ENCODE data around the gene C9orf50. TPM values are rescaled to one million over a fixed set of nuclear protein-coding genes. Genes with fewer than 3 reads are reported as not detected.
"Not testable (repeated sequence)": the region's sequence is repeated elsewhere in the genome, so short reads cannot be mapped to it uniquely, and the experiment has no call there.

C9orf50 gene
- total RNA-seq, 1 donor from 2014 or later = not detected

DNA sequence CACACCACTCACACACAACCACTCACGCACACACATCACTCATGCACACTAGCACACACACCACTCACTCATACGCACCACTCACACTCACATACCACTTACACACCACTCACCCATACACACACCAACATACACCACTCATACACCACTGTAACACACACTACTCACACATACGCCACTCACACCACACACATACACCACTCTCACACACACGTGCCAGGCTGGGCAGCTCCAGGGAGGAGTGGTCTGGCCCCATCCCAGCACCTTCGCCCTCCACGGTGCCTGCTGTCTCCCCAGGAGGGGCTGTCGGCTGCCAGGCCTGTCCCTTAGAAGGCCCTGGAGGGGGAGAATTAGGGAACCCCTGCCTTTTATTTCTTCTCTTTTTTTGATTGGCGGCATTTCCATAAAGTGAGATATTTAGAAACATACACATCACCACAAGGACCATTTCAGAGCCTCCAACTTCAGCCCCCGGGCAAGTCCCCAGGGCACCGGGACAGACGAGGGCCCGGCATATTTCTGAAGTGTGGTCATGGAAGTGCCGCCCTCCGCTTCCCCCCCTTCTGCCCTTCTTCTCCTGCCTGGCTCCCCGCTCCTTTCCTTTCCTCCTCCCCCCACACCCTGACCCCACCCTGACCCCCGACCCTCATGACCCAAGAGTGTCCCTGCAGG lies 27.3 kb upstream of the C9orf50 start:
- intact Hi-C loops (cut with micrococcal nuclease) = no loop called here

DNA sequence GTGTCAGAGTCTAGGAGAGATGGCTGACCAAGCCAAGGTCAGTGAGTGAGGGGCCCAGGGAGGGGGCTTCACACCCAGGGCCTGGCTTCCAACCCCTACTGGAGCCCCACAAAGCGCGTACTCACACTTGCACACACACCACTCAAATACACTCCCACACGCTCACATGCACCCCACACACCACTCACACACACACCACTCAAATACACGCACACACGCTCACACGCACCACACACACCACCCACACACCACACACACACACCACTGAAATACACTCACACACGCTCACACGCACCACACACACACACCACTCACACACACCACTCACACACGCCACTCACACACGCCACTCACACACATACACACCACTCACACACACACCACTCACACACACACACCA lies 26.7 kb upstream of the C9orf50 start:
- intact Hi-C loops (cut with micrococcal nuclease) = no loop called here

DNA sequence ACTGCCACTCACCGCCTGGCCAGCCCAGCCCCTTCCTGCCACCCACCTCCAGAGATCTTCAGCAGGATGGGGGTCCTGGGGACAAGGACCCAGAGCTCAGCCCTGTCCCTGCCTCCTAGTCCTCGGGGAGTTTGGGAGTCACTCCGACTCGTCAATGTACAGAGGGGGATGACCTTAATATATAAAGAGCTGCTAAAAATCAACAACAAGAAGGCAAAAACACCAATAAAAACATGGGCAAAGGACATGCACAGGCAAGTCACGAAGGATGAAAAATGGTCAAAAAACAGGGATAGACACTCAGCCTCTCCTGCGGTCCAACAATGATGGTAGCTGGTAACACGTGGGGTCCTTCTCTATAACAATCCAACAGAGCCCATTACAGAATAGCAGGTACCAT lies 25.8 kb upstream of the C9orf50 start:
- intact Hi-C loops (cut with micrococcal nuclease) = no loop called here

DNA sequence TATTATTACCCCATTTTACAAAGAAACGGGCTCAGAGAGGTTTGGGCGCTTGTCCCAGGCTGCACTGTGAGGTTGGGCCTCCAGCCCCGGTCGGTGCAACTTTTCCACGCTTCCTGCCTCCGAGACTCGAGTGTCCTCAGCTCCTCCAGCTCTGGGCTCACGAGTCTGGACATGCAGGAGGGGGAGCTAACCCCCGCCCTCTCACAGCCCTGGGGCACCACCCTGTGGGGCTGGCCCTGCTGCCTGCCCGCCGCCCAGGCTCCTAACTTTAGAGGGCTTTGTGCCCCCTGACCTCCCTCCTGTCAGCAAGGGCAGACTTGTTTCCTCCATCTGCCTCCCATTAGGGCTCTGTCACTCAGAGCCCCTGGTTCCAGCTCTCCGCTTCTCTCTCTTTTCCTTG lies 25.4 kb upstream of the C9orf50 start:
- intact Hi-C loops (cut with micrococcal nuclease) = no loop called here

DNA sequence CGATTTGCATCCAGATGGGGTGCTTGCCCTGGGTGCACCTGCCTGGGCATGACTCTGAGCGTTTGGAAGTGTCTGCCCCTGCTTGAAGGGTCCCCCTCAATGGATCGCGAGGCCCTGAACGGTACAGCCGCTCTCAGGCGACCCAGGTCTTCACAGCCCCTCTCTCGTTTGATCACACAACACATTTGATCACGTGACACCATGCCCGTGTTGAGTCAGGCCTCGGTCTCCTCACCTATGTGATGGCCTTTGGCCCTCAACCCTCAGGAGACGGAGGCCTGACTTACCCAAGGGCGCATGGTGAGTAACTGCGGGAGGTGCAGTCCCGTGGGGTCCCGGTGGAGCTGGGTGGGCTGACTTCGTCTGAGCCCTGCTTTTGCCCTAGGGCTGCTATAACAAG lies 24.0 kb upstream of the C9orf50 start:
- intact Hi-C loops (cut with micrococcal nuclease) = loop anchor here (5.0 kb wide), 2 partner anchors 92 to 157 kb away; partner anchors contain the start of gene TOR1B

DNA sequence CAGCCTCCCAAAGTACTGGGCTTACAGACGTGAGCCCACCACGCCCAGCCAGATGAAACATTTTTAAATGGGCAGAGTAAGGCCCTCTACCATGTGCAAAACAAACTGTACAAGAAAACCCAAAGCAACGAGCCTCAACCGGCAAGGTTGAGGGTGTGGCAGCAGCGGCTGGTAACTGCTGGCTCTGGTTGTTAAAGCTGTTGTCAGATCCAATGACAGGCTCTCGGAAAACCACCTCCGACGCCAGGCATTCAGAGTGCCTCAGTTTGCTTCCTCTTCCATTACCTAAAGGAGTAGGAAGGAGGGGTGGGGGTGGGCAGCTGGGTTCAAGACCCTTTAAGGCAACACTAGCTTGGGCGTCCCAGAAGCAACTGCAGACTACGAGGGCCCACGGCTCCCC lies 23.5 kb upstream of the C9orf50 start:
- intact Hi-C loops (cut with micrococcal nuclease) = loop anchor here (5.0 kb wide), 2 partner anchors 93 to 158 kb away; partner anchors contain the start of gene TOR1B

DNA sequence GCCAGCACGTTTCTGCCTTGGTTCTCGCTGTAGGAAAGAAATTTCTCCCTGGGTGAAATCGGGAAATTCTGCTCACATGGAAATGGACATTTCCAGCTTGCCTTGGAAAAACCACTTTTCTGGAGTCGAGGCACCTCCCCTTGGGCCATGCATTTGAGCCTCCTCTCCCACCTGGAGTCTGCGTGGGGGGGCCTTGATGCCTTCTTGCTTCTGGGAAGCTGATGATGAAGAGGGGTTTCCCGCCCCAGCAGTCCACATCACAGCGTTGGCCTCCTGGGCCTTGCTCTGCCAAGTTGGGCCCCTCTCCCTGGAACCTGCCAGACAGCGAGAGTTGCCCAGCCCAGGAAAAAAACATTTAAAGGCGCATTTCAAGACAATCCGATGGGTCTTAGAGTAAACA lies 22.8 kb upstream of the C9orf50 start:
- intact Hi-C loops (cut with micrococcal nuclease) = loop anchor here (5.0 kb wide), 2 partner anchors 94 to 159 kb away; partner anchors contain the start of gene TOR1B

DNA sequence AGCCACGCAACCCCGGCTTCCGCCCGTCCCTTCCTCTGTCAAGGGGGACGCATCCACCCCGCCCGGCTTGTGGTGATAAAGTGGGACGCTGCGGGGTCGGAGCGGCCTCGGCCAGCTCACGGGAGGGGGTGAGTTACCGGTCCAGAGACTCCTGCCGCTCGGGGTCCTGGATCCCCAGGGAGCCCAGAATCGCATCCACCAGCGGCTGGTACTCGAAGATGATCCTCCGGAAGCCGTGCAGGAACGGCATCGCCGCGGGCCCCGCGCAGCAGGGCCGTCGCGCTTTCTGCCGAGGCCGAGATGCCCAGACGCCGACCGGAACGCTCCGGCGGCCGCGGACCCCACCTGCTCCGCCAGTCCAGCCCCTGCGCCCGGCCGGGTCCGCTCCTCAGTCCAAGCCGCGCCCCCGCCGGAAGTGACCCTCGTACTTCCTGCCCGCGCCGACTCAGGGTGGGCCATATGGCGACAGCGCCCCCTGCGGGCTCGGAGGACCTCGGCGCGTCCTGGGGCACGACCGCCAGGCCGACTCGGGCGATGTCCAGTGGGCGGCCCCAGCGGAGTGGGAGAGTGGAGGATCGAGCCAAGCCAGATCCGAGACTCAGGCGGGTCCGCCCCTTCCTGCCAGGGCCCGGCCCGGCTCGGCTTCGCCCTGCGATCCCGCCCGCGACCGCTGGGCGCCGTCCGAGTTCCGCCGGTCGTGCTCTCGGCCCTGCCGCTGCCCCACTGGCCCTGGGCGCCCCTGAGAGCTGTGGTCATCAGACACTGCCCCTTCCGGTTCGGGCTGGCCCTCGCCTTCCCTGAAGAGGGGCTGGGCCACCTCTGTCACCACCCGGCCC lies 21.1 kb upstream of the C9orf50 start, which contains the start of gene ASB6:
Gene ASB6 (minus strand): TSS at position 402 of the 836 bp plus-strand sequence. CDS start 152 bp downstream, at position 250.
- intact Hi-C loops (cut with micrococcal nuclease) = loop anchor here (1.0 to 5.0 kb wide), 4 partner anchors 16 to 160 kb away; partner anchors contain the start of genes NTMT1 and TOR1B

DNA sequence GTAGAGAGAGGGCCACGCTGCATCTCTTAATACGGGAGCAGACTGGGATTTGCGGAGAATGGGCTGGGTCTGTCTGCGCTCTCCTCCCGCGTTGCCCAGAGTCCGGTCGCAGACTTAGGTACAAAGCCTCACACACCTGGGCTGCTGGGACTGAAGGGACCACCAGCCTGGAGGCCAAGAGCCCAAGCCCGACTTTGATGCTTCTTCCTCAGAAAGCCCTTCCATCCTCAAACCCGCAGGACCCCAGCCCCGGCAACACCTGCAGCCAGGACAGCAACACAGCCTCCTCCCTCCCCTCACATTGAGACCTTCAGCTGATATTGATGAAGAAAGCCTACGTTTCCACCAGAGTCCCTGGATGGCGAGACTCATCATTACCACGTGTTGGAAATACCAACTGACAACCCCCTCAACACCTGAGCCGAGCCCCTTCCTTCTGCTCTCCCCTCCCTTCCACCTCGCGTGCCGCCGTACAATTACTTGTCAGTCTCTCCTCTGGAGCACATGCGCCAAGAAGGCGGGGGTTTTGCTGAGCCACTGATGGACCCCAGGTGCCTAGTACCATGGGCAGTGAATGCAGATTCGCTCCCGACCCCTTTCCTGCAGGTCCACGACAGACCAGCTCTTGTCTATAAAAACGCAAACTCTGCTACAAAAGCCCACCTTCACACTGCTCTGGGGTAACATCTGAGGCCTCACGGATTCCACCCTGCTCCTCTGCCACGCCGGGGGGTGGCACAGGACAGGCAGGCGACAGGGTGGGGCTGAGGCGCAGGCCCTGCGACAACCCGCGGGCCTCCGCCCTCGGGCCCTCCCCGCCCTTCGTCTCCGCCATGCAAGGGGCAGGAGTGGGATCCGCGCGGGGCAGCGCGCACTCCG lies 20.2 kb upstream of the C9orf50 start:
- intact Hi-C loops (cut with micrococcal nuclease) = loop anchor here (5.0 kb wide), 2 partner anchors 96 to 161 kb away; partner anchors contain the start of gene TOR1B

DNA sequence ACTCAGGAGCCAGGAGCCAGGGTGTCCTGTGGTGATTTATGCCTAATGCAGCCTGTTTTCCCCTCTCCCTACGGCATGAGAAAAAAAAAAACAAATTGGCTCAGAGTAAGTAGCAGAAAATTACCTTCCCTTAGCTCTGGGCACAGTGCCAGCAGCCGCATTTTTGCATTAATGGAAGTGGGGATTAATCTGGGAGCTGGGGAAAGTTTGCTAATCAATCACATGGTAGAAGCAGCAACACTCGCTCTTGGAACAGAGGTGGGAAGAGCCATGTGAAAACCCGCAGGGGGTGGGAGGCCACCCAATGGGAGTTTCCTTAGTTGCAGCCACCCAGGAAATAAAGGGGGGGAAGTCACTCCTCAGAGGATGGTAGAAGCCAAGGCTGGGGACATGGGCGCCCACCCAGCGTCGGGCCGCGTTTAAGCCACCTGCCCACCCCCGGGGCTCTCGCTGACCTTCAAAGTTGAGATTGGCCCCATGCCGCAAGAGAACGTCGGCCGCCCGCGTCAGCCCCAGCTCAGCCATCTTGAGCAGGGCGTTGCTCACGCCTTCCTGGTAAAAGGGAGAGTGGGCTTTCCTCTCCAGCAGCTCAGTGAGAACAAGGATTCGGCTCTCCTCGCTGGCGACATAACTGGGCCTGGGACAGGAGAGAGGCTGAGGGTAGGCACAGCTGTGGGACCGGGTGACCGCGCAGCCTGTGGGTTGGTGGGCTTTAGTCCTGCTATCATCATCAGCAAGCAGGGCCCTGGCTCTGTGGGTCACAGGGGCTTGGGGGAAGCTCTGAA lies 19.4 kb upstream of the C9orf50 start:
- intact Hi-C loops (cut with micrococcal nuclease) = loop anchor here (5.0 kb wide), 2 partner anchors 97 to 162 kb away; partner anchors contain the start of gene TOR1B

DNA sequence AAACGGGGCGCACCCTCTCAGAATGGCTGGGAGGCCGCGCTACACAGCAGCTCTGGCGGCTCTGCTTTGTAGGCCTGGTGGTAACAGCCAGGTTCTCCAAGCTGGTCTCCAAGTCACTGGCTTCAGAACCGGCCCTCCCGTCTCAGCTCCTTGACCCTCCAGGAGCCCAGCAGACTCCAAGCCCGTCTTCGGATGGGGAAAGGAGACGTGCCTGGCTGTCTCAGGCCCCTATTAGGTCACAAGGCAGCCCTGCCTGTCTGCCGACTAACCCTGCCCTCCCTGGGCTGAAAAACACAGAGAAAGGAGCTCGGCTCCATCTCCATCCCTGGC lies 18.8 kb upstream of the C9orf50 start:
- intact Hi-C loops (cut with micrococcal nuclease) = loop anchor here (5.0 kb wide), 2 partner anchors 98 to 163 kb away; partner anchors contain the start of gene TOR1B

DNA sequence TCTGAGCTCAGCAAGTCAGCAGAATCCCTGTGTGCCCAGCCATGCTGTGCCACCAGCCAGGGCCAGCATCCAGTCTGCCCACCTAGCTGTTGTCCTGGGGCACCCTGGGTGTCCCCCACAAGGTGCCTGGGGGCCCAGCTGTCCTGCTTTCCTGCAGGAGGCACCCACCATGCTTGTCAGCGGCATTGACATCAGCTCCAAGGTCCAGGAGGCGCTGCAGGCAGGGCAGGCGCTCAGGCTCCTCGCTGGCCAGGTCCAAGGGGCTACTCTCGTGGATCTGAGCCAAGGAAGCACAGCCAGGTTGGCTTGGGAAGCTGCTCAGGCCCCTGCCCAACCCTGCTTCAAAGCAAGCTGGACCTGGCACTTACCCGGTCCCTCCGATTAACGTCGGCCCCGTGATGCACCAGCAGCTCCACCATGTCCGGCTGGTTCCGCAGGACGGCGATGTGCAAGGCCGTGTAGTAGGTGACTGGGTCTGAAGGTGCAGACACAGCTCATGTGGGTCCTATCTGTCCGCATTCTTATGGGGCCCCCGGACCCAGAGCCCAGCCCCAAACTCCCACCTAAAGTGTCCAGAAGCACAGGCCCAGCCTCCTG lies 18.2 kb upstream of the C9orf50 start:
- intact Hi-C loops (cut with micrococcal nuclease) = no loop called here

DNA sequence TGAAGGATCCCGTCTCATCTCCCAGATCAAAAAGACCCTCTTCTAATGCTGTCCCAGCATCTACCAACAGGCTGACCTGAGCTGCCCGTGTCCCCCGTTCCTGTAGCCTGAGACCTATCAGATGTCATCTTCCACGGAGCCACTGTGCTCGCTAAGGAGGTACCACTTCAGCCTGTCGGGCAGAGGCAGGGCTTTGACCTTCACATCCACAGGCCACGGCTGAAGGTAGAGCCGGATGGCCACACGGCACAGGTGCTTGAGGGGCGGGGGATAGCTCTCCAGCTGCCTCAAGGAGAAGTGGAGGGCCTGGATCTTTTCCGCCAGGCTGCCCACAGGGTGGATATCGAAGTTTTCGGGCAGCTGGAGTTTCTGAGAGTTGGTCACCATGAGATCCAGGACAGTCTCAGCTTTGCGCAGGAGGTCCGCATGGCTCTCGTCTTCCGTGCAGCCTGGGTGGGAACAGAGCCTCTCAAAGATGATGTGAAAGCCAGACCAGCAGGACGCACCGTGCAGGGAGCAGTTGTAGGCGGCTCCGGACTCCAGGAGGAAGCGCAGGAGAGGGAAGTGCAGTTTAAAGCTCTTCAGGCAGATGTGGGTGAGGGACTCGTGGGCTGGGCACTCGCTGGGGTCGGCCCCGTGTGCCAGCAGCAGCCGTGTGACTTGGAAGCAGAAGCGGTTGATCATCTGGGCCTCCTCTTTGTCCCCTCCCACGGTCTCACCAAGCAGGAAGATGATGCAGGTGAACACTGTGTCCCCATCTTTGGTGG lies 17.0 kb upstream of the C9orf50 start:
- intact Hi-C loops (cut with micrococcal nuclease) = no loop called here

DNA sequence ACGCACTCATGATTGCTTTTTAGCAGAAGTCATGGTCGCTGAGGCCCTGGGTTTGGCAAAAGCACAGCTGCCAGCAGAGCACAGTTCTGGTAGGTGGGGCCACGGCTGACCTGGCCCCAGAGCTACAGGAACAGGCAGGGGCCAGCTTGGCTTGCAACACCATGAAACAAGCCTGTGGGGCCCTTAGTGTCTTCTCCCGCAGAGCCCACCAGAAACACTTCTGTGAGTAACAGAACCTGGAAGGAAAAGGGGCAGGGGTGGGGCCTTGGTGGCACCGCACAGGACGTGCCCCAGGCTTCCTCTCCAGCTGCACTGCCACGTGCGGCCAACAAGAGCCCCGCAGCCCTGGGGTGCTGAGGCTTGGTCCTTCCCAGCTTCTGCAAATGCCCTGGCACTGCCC lies 16.2 kb upstream of the C9orf50 start:
- intact Hi-C loops (cut with micrococcal nuclease) = no loop called here

DNA sequence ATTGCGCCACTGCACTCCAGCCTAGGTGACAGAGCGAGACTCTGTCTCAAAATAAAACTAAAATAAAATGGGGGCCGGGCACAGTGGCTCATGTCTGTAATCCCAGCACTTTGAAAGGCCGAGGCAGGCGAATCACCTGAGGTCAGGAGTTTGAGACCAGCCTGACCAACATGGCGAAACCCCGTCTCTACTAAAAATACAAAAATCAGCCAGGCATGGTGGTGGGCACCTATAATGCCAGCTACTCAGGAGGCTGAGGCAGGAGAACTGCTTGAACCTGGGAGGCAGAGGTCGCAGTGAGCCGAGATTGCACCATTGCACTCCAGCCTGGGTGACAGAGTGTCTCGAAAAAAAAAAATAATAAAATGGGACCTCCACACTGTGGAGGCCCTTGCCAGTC lies 15.4 kb upstream of the C9orf50 start:
- intact Hi-C loops (cut with micrococcal nuclease) = not testable (repeated sequence)

DNA sequence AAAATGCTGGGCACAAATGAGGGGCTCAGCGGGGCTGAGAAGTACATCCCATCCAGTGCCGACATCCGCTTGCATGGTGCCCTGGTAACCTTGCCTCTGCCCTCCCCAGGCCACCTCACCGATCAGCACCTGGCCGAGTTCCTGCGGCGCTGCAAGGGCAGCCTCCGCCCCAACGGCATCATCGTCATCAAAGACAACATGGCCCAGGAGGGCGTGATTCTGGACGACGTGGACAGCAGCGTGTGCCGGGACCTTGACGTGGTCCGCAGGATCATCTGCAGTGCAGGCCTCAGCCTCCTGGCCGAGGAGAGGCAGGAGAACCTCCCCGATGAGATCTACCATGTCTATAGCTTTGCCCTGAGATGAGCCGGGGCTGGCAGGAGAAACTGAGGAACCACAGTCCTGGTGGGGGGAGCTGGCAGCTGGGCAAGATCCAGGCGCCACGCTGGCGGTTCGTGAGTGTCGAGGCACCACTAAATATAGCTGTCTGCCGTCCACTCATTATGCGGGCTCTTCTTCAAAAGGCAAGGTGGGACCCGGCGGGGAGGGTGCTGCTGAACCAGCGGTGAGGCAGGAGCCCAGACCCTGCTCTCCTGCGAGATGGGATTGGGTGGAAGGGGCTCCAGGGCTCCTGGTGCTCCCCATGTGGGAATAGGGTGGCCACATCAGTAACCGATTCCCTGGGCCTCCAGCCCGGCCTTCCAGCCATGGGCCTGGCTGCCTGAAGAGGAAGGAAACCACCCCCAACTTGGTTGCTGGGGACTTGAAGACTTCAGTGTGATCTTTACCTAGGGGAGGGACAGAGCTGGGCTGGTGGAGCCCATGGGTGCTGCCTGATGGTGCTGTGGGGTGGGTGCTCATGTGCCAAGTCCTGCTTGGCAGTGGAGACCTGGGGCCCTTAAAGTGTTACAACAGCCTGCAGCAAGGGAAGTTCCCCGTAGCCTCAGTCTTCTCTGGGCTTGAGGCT lies 14.5 kb upstream of the C9orf50 start:
- intact Hi-C loops (cut with micrococcal nuclease) = no loop called here

DNA sequence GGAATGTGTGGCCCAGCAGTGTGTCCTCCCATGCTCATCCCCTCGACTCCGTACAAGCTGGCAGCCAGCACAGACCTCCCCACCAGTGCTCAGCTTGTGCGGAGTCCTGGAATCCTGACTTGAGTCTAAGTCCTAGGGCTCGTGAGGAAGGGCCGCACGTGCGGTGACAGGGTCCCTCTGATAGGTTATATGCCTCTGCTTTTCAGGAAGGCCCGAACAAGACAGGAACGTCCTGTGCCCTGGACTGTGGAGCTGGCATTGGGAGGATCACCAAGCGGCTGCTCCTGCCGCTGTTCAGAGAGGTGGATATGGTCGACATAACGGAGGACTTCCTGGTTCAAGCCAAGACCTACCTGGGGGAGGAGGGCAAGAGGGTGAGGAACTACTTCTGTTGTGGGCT lies 12.9 kb upstream of the C9orf50 start:
- intact Hi-C loops (cut with micrococcal nuclease) = no loop called here

DNA sequence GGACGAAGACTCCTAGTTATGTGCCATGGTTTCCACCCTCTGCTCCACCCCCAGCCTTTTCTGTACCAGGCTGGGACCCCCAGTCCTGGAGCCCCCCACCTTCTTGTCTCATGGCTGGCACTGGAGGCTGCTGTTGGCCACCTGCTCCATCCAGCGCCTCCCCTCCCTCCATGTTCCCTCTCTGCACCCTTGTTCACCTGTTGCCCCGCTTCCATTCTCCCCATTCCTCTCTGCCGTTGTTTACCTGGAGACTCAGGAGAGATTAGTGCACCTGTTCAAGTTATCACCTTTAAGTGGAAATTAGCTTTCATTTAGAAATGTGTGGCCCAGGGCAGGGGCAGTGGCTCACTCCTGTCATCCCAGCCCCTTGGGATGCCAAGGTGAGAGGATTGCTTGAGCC lies 12.3 kb upstream of the C9orf50 start:
- intact Hi-C loops (cut with micrococcal nuclease) = no loop called here

All from T-helper 2 cell treated with Interferon-gamma antibody and Interleukin-4, amounts not matched to agents 100 ng/mL and 5 ng/mL, for 36 hours (primary cell).